GM19452 (cell line): ENCODE results near the gene MSRB2.

Experiments
- ATAC-seq: cut with Tn5 transposase; IDR thresholded peaks from one replicate; pipeline ENCODE4 v1.9.1; 2021; ENCODE audit not compliant: unreplicated experiment

The MSRB2 gene

DNA sequence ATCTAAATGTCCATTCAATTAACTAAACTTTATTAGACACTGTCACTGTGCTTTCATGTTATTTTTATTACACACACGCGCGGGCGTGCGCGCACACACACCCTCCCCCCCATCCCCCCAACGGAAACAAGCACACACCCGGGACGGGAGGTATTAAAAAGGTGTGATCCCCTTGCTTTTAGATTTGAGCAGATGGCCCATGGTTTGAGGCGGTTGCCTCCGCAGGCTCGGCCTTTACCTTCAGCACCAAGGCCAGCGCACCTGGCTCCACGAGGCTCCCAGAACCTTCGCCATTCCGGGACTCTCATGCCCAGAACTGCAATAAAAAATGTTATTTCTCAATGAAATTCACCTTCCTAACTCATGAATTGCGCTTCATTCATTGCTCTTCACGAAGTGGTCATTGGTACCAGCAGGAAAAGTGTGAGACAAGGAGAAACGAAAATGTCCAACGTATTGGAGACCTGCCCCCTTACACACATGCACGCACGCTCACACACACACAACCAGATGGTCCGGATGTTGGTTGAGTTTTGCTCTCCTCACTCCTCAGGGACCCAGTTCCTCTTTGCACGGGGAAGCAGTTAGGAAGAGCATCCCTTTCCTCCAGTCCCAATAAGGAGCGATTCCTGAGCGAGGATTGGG, 76.0 kb downstream of the MSRB2 start:
- ATAC-seq = no peak
